Measurements from ENCODE around the gene KLHDC4.

GRCh38 chr16:87809150-87809902, 43.5 kb upstream of the KLHDC4 start:
- TF ChIP-seq EZH2 (IDR thresholded peaks at IDR 0.05; ENCODE audit: borderline replicate concordance): no peak
- no peak for TF ChIP-seq CTCF (IDR thresholded peaks at IDR 0.05; ENCODE audit: poor library complexity)
- no peak for TF ChIP-seq EZH2phosphoT487 (IDR thresholded peaks at IDR 0.05; ENCODE audit: low read depth, severe bottlenecking, unreplicated experiment)

All from hepatocyte (in vitro differentiated cells).